Adipocyte (in vitro differentiated cells): ENCODE data around the gene C2.
A peak's percentile ranks its signal among the peaks of the same experiment; 100 is the strongest.

Source experiments
- DNase-seq: peaks from one replicate; pipeline ENCODE4 v3.0.0-alpha.2; 2015; ENCODE audit warnings: low read depth
- H3K27me3 ChIP-seq: replicated peaks from 2 replicates; pipeline ENCODE4 v1.7.0; 2013; ENCODE audit warnings: mild to moderate bottlenecking, low read length, moderate library complexity; ENCODE audit not compliant: control insufficient read depth, insufficient read depth
- H3K36me3 ChIP-seq: 2 replicates; pipeline ENCODE4 v1.7.0; 2013; ENCODE audit warnings: low read length, mild to moderate bottlenecking, moderate library complexity; ENCODE audit not compliant: control insufficient read depth, insufficient read depth, severe bottlenecking
- H3K4me1 ChIP-seq: 2 replicates; pipeline ENCODE4 v1.7.0; 2013; ENCODE audit warnings: mild to moderate bottlenecking, low read length, moderate library complexity; ENCODE audit not compliant: control insufficient read depth, insufficient read depth
- H3K4me3 ChIP-seq: 2 replicates; pipeline ENCODE4 v1.7.0; 2013; ENCODE audit warnings: mild to moderate bottlenecking, low read length, moderate library complexity
- H3K9ac ChIP-seq: 2 replicates; pipeline ENCODE4 v1.7.0; 2013; ENCODE audit warnings: mild to moderate bottlenecking, low read length, moderate library complexity
- H3K9me3 ChIP-seq: 2 replicates; pipeline ENCODE4 v1.7.0; 2013; ENCODE audit warnings: mild to moderate bottlenecking, low read length, moderate library complexity; ENCODE audit not compliant: control insufficient read depth

C2 gene

DNA sequence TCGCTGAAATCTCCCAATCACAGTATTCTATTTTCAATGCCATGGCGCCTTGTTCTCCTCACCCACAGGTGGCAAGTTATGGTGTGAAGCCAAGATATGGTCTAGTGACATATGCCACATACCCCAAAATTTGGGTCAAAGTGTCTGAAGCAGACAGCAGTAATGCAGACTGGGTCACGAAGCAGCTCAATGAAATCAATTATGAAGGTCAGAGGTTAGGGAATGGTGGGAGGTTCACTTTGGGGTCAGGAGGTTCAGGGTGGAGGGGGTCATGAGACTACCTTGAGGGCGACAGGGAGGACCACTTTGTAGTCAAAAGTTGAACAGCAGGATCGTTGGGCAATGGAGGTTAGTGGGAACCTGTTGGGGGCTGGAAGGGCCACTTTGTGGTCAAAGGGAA, 20.8 kb downstream of the C2 start:
- no peak for DNase-seq
- Histone ChIP-seq H3K9me3 (no peaks in the 10 kb centered on the region), H3K36me3 (peaks cover 18% of the 10 kb centered on the region), H3K4me3 (no peak overlapping the region), H3K9ac (no peak overlapping the region), H3K4me1 (peaks cover 38% of the 10 kb centered on the region), H3K27me3 (no peaks in the 10 kb centered on the region)

DNA sequence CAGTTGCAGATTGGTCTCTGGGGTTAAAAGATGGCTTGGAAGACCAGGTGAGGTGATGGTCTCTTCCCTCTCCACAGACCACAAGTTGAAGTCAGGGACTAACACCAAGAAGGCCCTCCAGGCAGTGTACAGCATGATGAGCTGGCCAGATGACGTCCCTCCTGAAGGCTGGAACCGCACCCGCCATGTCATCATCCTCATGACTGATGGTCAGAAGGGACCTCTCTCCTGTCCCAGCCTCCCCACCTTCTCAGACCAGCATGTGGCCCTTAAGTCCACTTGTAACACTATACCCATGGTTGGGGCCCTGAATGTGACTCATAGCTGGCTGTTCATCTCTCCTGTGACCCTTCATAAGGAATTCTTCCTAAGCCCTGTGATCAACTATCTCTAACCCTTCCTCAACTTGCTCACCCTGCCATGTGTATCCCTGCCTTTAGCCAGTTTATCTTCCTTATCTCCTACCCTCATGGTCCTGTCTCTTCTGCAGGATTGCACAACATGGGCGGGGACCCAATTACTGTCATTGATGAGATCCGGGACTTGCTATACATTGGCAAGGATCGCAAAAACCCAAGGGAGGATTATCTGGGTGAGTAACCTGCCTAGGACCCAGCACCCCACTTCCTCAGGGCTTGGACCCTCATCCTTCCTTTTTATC, 21.4 kb downstream of the C2 start:
- Histone ChIP-seq H3K4me3 (no peak overlapping the region), H3K4me1 (peaks cover 38% of the 10 kb centered on the region), H3K36me3 (peaks cover 23% of the 10 kb centered on the region), H3K27me3 (no peaks in the 10 kb centered on the region), H3K9me3 (no peaks in the 10 kb centered on the region), H3K9ac (no peak overlapping the region)
- DNase-seq: no peak

DNA sequence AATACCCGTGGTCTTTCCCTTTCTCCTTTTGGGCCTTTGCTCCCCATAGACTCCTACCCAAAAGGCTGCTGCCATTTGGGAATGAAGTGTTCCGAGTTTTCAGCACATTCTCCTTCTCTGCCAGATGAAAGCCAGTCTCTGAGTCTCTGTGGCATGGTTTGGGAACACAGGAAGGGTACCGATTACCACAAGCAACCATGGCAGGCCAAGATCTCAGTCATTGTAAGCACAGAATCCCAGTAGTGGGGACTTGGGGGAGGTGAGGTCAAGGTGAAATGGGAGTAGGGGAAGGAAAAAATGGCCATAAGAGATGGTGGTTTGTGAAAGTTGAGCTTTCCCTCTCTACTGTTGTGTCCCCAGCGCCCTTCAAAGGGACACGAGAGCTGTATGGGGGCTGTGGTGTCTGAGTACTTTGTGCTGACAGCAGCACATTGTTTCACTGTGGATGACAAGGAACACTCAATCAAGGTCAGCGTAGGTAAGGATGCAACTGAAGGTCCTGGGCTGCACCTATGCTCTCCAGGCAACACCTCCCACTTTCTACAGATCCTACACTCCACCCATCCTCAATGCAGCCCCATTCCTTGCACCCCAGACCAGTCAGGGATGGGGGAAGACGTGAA, 22.5 kb downstream of the C2 start:
- Histone ChIP-seq H3K36me3 (peaks cover 35% of the 10 kb centered on the region), H3K9me3 (no peaks in the 10 kb centered on the region)
- DNase-seq: no peak

DNA sequence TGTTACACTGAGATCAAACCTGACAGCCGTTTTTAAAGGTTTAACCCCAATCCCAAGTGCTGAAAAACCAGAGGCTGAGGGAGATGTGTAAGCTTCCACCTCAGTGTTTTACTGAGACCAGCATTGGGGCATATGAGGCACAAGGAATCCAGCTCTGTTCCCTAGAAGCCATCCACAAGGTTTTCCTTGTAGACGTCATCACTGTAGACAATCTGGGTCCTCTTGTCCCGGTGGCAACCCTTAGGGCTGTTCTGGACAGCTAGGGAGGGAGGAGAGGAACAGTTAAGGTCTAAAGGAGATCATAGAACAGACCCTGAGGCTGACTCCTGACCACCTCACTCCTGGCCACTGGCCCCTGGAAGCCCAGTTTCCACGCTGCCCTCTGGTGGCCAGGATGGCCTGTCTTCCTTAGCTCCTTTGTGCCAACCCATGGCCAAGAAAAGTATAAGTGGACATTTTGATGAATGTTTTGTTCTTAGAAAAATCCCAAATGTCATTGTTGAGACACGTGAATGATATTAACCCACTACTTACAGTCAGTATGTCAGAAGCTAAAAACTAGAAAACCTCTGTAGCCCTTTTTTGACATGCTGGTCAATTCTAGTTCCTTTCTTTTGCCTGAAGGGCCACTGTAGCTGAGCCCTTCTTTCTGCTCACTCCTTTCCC, 24.8 kb downstream of the C2 start:
- DNase-seq: peak; percentile 87
- Histone ChIP-seq H3K4me3 (no peak overlapping the region), H3K36me3 (peaks cover 50% of the 10 kb centered on the region), H3K9ac (peak overlapping the region; percentile 41), H3K9me3 (no peaks in the 10 kb centered on the region), H3K27me3 (no peaks in the 10 kb centered on the region), H3K4me1 (peaks cover 21% of the 10 kb centered on the region)

More for the DNA sequence above, 22.5 kb downstream of the C2 start:
- Histone ChIP-seq H3K9ac (no peak overlapping the region), H3K4me3 (no peak overlapping the region), H3K4me1 (peaks cover 34% of the 10 kb centered on the region), H3K27me3 (no peaks in the 10 kb centered on the region)

DNA sequence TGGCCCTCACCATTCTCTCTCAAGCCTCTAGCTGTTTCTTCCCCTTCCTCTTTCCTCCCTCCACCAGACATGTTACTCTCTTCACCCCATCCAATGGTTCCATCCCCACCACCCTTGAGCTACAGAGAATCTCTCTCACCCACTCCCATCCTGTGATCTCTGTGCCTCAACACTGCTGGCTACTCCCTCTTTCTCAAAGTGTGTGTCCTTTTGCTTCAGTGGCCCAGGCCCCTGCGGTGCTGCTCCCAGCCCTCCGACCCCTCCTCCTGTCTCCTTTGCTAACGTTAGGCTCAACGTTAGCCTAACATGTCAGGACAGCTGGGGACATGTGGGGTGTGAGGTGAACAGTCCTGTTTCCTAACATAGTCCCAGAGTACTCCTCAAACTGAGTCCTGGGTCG, 25.4 kb downstream of the C2 start:
- Histone ChIP-seq H3K9me3 (no peaks in the 10 kb centered on the region), H3K4me1 (peaks cover 26% of the 10 kb centered on the region), H3K4me3 (no peak overlapping the region), H3K36me3 (peaks cover 50% of the 10 kb centered on the region), H3K9ac (peak overlapping the region; percentile 41), H3K27me3 (no peaks in the 10 kb centered on the region)
- DNase-seq: no peak

DNA sequence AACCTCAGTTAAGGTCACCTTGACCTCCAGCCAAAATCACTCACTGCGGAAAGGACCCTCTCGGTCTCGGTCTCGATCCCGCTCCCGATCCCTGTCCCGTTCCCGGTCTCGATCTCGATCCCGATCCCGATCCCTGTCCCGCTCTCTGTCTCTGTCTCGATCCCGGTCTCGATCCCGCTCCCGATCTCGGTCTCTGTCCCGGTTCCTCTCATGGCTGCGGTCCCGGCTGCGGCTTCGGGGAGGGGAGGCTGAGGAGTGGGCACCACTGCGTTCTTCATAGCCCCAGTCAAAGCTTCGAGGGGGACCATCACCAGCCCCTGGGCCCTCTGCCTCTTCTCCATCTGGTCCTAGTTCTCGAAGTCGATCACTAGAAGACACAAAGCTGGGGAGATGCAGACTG, 27.0 kb downstream of the C2 start:
- Histone ChIP-seq H3K4me1 (peaks cover 22% of the 10 kb centered on the region), H3K9ac (no peak overlapping the region), H3K9me3 (no peaks in the 10 kb centered on the region), H3K27me3 (no peaks in the 10 kb centered on the region), H3K36me3 (peaks cover 50% of the 10 kb centered on the region), H3K4me3 (no peak overlapping the region)
- DNase-seq: no peak

DNA sequence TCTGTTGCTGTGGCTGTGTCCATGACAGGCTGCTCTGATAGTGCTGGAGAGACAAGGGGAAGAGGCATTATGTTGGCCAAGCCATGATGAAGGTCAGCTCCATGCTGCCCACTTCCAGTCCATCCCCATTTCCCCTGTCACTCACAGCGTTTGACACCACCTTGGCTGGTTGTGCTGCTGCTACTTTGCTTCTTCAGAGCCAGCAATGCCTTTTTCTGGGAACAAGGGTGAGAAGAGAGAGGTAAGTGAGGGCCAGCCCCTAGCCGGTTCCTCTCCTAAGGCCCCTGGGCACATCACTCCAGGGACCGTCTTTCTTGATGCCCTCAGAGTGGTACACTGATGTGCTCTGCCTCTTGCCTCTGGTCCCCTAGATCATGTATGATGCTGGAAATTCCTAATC, 29.3 kb downstream of the C2 start:
- Histone ChIP-seq H3K36me3 (peaks cover 59% of the 10 kb centered on the region), H3K9me3 (no peaks in the 10 kb centered on the region), H3K4me3 (no peak overlapping the region), H3K4me1 (peaks cover 18% of the 10 kb centered on the region), H3K27me3 (no peaks in the 10 kb centered on the region), H3K9ac (peak overlapping the region; percentile 99)
- no peak for DNase-seq

DNA sequence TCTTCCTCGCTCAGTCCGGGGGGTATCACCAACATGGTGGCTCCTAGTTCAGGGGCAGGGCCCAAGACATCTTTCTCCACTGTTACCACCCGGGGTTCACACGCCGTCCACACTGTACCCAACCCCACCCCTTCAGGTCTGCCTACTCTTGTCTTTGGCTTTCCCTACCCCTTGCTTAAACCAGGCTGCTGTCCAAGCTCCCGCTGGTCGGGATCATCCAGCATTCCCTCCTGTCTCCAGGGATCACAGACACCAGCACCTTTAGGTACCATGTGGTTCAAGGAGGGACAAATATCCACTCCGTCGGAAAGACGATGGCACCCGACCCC, 30.9 kb downstream of the C2 start:
- no peaks in the 10 kb centered on the region for H3K27me3 ChIP-seq
- DNase-seq: peak; percentile 33
- H3K9ac ChIP-seq: peak overlapping the region; percentile 99
- peaks cover 64% of the 10 kb centered on the region for H3K36me3 ChIP-seq
- no peaks in the 10 kb centered on the region for H3K9me3 ChIP-seq
- peaks cover 18% of the 10 kb centered on the region for H3K4me1 ChIP-seq
- H3K4me3 ChIP-seq: peak overlapping the region; percentile 99

DNA sequence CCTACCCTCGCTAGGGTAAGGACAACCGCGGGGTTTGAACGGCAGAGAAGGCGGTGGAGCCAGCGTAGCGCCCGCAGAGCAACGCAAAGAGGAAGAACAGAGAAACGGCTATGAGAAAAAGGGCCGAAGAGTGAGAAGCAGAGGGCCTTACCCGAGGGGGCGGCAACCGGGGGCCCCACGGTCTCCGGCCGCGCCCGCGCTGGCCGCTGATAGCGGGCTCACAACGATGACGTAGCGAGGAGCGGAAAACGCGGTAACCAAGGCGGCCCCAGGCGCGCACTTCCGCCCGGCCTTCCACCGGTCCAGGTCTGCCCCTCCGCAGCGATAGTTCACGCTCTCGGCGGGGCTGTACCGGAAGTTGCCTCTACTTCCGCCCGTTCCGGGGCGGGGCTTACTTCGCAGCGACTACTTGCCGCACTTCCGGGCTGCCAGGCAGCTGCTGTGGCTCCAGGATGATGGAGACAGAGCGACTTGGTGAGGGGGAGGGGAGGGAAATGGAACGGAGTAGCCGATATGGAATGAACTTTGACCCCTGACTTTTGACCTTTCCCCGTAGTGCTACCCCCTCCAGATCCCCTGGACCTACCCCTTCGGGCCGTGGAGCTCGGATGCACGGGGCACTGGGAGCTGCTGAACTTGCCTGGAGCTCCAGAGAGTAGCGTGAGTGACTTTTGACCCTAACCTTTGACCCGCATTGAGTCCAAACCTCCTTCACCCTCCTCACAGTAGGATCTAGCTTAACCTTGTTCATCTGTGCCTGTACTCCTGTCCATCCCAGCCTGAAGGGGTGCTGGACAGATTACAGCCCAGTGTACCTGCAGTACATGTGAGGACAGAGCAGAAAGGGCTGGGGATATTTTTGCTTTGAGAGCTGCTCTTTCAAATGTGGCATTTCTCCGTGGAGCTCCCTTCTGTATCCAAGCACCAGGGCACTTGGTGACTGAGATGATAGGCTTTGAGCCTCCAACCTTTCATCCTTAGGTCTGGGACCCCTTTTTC, 31.5 kb downstream of the C2 start, which contains the start of the genes NELFE and SKIC2:
Gene NELFE, minus strand, starts transcription at position 231 of the 999 bp plus-strand sequence. CDS start 525 bp downstream, outside the sequence.
Gene SKIC2, plus strand, starts transcription at position 435 of the 999 bp plus-strand sequence. Its CDS starts 18 bp downstream, at position 453.
- Histone ChIP-seq H3K9me3 (no peaks in the 10 kb centered on the region), H3K36me3 (peaks cover 64% of the 10 kb centered on the region), H3K4me1 (peaks cover 18% of the 10 kb centered on the region)

DNA sequence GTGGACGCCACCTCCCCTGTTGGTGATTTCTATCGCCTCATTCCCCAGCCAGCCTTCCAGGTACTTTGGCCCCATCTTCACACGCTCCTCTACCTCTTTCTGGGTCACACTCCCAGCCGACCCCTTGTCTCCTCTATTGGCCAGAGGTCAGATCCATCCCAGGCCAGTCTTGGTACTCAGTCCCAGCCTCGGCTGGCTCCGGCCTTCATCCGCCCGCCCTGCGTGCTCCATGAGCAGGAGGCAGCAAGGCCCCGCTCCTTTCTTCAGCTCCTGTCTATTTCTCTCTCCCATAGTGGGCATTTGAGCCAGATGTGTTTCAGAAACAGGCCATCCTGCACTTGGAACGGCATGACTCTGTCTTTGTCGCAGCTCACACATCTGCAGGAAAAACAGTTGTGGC, 34.1 kb downstream of the C2 start:
- Histone ChIP-seq H3K9me3 (no peaks in the 10 kb centered on the region), H3K4me3 (no peak overlapping the region), H3K36me3 (peaks cover 67% of the 10 kb centered on the region), H3K9ac (no peak overlapping the region), H3K4me1 (peaks cover 18% of the 10 kb centered on the region), H3K27me3 (no peaks in the 10 kb centered on the region)
- no peak for DNase-seq

More for the DNA sequence above, 31.5 kb downstream of the C2 start, which contains the start of the genes NELFE and SKIC2:
- Histone ChIP-seq H3K27me3 (no peaks in the 10 kb centered on the region), H3K4me3 (peak within 1 kb of the TSS; percentile 99), H3K9ac (peak within 1 kb of the TSS; percentile 99)
- peak; percentile 99 for DNase-seq
